A549 (cell line): ENCODE results near the gene ADCY2.

Experiments used
- EHMT2 ChIP-seq: fragments of 200-600 bp; sonication (generic); IDR thresholded peaks from 2 replicates; pipeline ENCODE4 v1.6.1; 2016; ENCODE audit warnings: antibody characterized with exemption, low read depth, mild to moderate bottlenecking, moderate library complexity
- KDM1A ChIP-seq: fragments of 200-600 bp; sonication (generic); IDR thresholded peaks from 2 replicates; pipeline ENCODE4 v1.6.1; 2016; ENCODE audit warnings: low read depth, mild to moderate bottlenecking
- MAZ ChIP-seq: fragments of 150-350 bp; IDR thresholded peaks from 2 replicates; pipeline ENCODE4 v1.6.1; 2014; ENCODE audit warnings: antibody characterized with exemption, low read depth, low read length, borderline replicate concordance
- POLR2A ChIP-seq: IDR thresholded peaks from 2 replicates; pipeline ENCODE4 v1.6.1; 2012; ENCODE audit warnings: mild to moderate bottlenecking, low read length
- REST ChIP-seq: fragments of 200-600 bp; sonication (generic); IDR thresholded peaks from 2 replicates; pipeline ENCODE4 v1.6.1; 2016; ENCODE audit warnings: antibody characterized with exemption, mild to moderate bottlenecking, moderate library complexity
- TF ChIP-seq, protein P1 (sequence below): fragments of >200 bp; sonication (Bioruptor Twin); formaldehyde crosslinking; IDR thresholded peaks from 3 replicates; pipeline ENCODE4 v1.5.1; 2016
- TF ChIP-seq, protein P2 (sequence below): fragments of 150-350 bp; IDR thresholded peaks from 2 replicates; pipeline ENCODE4 v1.6.1; 2014; ENCODE audit warnings: low read depth, mild to moderate bottlenecking, low read length

DNA sequence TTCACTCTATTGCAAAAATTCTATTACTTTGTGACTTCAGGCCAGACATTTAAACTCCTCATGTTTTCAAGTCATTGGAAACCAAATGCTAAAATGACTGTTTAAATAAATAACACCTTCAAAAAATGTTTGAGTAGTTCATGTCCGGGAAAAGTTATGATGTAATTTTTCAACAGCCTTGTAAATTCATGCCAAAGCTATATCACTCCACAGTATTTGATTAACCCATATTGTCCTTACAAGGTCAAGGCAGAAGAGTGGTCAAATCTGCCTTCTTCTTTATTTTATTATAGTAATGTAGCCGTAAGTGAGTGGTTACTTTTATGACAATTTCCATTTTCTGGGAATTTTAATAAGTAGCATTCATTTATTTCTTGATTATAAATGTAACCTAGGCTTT lies 72.8 kb downstream of the ADCY2 start:
- TF ChIP-seq, protein P1, sequence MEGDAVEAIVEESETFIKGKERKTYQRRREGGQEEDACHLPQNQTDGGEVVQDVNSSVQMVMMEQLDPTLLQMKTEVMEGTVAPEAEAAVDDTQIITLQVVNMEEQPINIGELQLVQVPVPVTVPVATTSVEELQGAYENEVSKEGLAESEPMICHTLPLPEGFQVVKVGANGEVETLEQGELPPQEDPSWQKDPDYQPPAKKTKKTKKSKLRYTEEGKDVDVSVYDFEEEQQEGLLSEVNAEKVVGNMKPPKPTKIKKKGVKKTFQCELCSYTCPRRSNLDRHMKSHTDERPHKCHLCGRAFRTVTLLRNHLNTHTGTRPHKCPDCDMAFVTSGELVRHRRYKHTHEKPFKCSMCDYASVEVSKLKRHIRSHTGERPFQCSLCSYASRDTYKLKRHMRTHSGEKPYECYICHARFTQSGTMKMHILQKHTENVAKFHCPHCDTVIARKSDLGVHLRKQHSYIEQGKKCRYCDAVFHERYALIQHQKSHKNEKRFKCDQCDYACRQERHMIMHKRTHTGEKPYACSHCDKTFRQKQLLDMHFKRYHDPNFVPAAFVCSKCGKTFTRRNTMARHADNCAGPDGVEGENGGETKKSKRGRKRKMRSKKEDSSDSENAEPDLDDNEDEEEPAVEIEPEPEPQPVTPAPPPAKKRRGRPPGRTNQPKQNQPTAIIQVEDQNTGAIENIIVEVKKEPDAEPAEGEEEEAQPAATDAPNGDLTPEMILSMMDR: no peak
- TF ChIP-seq KDM1A (no peak), MAZ (no peak), EHMT2 (no peak), REST (no peak), POLR2A (no peak)
- TF ChIP-seq, protein P2, sequence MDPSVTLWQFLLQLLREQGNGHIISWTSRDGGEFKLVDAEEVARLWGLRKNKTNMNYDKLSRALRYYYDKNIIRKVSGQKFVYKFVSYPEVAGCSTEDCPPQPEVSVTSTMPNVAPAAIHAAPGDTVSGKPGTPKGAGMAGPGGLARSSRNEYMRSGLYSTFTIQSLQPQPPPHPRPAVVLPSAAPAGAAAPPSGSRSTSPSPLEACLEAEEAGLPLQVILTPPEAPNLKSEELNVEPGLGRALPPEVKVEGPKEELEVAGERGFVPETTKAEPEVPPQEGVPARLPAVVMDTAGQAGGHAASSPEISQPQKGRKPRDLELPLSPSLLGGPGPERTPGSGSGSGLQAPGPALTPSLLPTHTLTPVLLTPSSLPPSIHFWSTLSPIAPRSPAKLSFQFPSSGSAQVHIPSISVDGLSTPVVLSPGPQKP: no peak
